ENCODE data around the gene PATJ. TPM values are rescaled to one million over a fixed set of nuclear protein-coding genes. Genes with fewer than 3 reads are reported as not detected.

Gene PATJ
- polyA plus RNA-seq, 1 experiment: 3.6 TPM

DNA sequence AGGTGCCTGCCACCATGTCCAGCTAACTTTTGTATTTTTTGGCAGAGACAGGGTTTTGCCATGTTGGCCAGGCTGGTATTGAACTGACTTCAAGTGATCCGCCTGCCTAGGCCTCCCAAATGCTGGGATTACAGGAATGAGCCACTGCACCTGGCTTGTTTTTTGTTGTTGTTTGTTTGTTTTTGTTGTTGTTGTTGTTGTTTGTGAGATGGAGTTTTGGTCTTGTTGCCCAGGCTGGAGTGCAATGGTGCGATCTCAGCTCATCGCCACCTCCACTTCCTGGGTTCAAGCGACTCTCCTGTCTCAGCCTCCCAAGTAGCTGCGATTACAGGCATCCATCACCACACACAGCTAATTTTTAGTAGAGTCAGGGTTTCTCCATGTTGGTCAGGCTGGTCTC lies 445.3 kb downstream of the PATJ start:
- TF ChIP-seq, protein P1, sequence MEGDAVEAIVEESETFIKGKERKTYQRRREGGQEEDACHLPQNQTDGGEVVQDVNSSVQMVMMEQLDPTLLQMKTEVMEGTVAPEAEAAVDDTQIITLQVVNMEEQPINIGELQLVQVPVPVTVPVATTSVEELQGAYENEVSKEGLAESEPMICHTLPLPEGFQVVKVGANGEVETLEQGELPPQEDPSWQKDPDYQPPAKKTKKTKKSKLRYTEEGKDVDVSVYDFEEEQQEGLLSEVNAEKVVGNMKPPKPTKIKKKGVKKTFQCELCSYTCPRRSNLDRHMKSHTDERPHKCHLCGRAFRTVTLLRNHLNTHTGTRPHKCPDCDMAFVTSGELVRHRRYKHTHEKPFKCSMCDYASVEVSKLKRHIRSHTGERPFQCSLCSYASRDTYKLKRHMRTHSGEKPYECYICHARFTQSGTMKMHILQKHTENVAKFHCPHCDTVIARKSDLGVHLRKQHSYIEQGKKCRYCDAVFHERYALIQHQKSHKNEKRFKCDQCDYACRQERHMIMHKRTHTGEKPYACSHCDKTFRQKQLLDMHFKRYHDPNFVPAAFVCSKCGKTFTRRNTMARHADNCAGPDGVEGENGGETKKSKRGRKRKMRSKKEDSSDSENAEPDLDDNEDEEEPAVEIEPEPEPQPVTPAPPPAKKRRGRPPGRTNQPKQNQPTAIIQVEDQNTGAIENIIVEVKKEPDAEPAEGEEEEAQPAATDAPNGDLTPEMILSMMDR (IDR thresholded peaks at IDR 0.05; ENCODE audit: low read depth, low read length): no peak
- Histone ChIP-seq H3K27ac (ENCODE audit: low read depth, low read length) (no peak overlapping the region), H3K4me3 (ENCODE audit: low read depth, low read length) (no peak overlapping the region), H3K27me3 (ENCODE audit: control insufficient read depth, insufficient read depth, low read length) (no peaks in the 10 kb centered on the region), H3K9me3 (ENCODE audit: control insufficient read depth, insufficient read depth, low read length) (peaks cover 7% of the 10 kb centered on the region; the same call in 1 of the 2 replicates)
- POLR2A ChIA-PET: no interaction called here
- no peak for DNase-seq (ENCODE audit: low read depth, low spot score)
- CTCF ChIA-PET: no interaction called here

DNA sequence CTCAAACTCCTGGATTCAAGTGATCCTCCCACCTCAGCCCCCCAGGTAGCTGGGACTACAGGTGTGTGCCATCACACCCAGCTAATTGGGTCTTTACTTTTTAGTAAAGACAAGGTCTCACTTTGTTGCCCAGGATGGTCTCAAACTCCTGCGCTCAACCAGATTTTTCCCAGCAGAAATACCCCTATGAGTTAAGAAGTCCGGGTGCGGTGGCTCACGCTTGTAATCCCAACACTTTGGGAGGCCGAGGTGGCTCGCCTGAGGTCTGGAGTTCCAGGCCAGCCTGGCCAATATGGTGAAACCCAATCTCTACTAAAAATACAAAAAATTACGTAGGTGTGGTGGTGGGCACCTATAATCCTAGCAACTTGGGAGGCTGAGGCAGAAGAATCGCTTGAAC lies 445.8 kb downstream of the PATJ start:
- H3K27me3 ChIP-seq (ENCODE audit: control insufficient read depth, insufficient read depth, low read length): no peaks in the 10 kb centered on the region
- no peak for DNase-seq (ENCODE audit: low read depth, low spot score)
- H3K9me3 ChIP-seq (ENCODE audit: control insufficient read depth, insufficient read depth, low read length): peaks cover 7% of the 10 kb centered on the region; the same call in 1 of the 2 replicates
- no peak overlapping the region for H3K27ac ChIP-seq (ENCODE audit: low read depth, low read length)
- POLR2A ChIA-PET: no interaction called here
- CTCF ChIA-PET: no interaction called here
- H3K4me3 ChIP-seq (ENCODE audit: low read depth, low read length): no peak overlapping the region
- TF ChIP-seq, protein P1 (IDR thresholded peaks at IDR 0.05; ENCODE audit: low read depth, low read length): no peak

DNA sequence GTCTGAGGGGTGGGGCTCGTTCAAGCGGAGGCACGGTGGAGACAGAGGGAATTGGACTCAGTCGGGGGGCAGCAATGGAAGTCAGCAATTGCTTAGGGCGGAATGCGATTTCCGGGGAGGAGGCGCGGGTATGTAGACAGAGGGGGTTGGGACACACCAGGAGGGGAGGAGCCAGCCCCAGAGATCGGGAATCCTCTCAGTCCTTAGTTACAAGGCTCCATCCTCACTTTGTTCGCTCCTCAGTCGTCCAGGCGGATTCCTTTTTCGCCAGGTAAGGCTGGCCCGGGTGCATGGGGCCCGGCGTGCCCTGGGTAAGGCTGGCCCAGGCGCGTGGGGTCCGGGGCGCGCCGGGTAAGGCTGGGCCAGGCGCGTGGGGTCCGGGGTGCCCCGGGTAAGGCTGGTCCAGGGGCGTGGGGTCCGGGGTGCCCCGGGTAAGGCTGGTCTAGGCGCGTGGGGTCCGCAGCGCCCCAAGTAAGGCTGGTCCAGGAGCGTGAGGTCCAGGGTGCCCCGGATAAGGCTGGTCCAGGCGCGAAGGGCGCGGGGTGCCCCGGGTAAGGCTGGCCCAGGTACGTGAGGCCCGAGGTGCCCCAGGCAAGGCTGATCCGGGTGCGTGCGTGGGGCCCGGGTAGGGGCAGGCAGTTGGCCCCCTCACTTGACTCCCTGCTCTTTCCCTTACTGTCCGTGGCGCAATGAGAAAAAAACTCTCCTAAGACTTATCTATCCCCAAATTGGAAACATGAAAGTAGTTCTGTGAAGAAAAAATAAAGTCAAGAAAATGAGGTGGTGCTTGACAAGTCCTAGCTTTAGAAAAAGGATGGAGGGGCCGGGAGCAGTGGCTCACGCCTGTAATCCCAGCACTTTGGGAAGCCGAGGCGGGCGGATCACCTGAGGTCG lies 452.6 kb downstream of the PATJ start, which contains the start of gene L1TD1:
TSS of gene L1TD1 (plus strand) at position 199 of the 894 bp plus-strand sequence. CDS start 11,780 bp downstream, outside the sequence.
- peaks cover 3% of the 10 kb centered on the region for H3K27me3 ChIP-seq (ENCODE audit: control insufficient read depth, insufficient read depth, low read length)
- H3K4me3 ChIP-seq (ENCODE audit: low read depth, low read length): no peak within 1 kb of the TSS
- POLR2A ChIA-PET: no interaction called here
- no peak for DNase-seq (ENCODE audit: low read depth, low spot score)
- H3K27ac ChIP-seq (ENCODE audit: low read depth, low read length): no peak within 1 kb of the TSS
- TF ChIP-seq, protein P1 (IDR thresholded peaks at IDR 0.05; ENCODE audit: low read depth, low read length): no peak
- CTCF ChIA-PET: interaction anchor here (1.5 kb wide), 1 partner anchor 19 kb away, joined by 3 read pairs; no protein-coding TSS in a partner anchor
- peaks cover 4% of the 10 kb centered on the region; the same call in 1 of the 2 replicates for H3K9me3 ChIP-seq (ENCODE audit: control insufficient read depth, insufficient read depth, low read length)

DNA sequence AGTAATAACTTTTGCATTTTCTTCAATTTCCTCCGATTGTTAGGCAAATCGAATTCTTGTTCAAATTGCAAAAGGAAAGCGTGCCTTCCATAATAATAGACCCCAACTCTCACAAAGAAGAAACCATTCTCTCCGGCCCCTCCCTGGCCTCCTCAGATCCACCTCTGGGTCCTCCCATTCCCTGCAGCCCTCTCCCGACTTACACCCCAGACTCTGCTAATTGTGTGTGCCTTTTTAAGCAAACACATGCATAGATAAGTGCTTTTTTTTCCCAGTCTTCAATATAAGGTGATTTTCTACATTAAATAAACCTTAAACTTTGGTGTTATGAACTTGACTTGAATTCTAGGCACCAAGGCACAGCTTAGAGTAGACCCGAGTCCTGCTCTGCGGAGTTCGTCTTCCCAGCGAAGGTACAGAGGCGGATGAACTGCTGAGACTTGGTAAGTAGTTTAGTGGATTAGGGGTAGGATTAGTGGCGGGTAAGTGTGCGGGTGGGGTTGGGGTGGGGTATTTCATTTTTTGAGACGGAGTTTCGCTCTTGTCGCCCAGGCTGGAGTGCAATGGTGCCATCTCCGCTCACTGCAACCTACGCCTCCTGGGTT lies 453.9 kb downstream of the PATJ start:
- Histone ChIP-seq H3K4me3 (ENCODE audit: low read depth, low read length) (no peak overlapping the region), H3K27me3 (ENCODE audit: control insufficient read depth, insufficient read depth, low read length) (peaks cover 3% of the 10 kb centered on the region), H3K9me3 (ENCODE audit: control insufficient read depth, insufficient read depth, low read length) (peaks cover 4% of the 10 kb centered on the region; the same call in 1 of the 2 replicates), H3K27ac (ENCODE audit: low read depth, low read length) (no peak overlapping the region)
- DNase-seq (ENCODE audit: low read depth, low spot score): no peak
- TF ChIP-seq, protein P1 (IDR thresholded peaks at IDR 0.05; ENCODE audit: low read depth, low read length): no peak
- CTCF ChIA-PET: interaction anchor here (1.5 kb wide), 1 partner anchor 20 kb away, joined by 3 read pairs; no protein-coding TSS in a partner anchor
- POLR2A ChIA-PET: no interaction called here
